ENCODE results near the gene PCBD2.

DNA sequence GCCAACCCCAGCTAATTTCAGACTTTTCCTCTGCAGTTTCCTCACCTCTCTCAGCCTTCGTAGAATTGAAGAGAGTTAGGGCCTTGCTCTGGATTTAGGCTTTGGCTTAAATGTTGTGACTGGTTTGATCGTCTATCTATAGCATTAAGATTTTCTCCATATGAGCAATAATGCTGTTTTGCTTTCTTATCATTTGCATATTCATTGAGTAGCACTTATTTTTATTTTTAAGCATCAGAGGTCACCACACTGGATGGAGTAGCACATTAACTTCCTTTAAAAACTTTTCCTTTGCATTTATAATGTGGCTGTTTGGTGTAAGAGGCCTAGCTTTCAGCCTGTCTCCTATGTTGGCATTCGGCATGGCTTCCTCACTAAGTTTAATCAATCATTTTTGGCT, 12.6 kb upstream of the PCBD2 start:
- TF ChIP-seq CTCF (IDR thresholded peaks at IDR 0.05; ENCODE audit: low read depth, low read length, missing input control) (no peak), GABPA (IDR thresholded peaks at IDR 0.05 in 1 of 2, conservative IDR thresholded peaks at IDR 0.05 in 1 of 2) (no peak), RAD21 (IDR thresholded peaks at IDR 0.05) (no peak), FOXA2 (IDR thresholded peaks at IDR 0.05) (no peak), FOXA1 (IDR thresholded peaks at IDR 0.05) (no peak), TAF1 (conservative IDR thresholded peaks at IDR 0.05) (no peak), JUND (IDR thresholded peaks at IDR 0.05) (no peak), ATF3 (IDR thresholded peaks at IDR 0.05) (no peak), REST (IDR thresholded peaks at IDR 0.05) (no peak), SP1 (IDR thresholded peaks at IDR 0.05) (no peak), EGR1 (IDR thresholded peaks at IDR 0.05; ENCODE audit: low read depth in 2 of 2) (no peak), YY1 (IDR thresholded peaks at IDR 0.05) (no peak), ZBTB33 (IDR thresholded peaks at IDR 0.05) (no peak)
- TF ChIP-seq, protein P1, sequence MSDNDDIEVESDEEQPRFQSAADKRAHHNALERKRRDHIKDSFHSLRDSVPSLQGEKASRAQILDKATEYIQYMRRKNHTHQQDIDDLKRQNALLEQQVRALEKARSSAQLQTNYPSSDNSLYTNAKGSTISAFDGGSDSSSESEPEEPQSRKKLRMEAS (IDR thresholded peaks at IDR 0.05): no peak

Data from liver (tissue), 3 donors.